Inflammatory macrophage treated with lipopolysaccharide for 1 hour (primary cell): ENCODE data around the gene SETD7.

ENCODE experiments used
- DNase-seq, 2 donors: peaks; one replicate each; pipeline ENCODE4 v3.0.0-alpha.2; 2020 to 2022

The SETD7 gene

GRCh38 chr4:139556071-139556723 lies at the start of gene SETD7:
Gene SETD7, minus strand, starts transcription at chr4:139556219. Its CDS starts 82 bp downstream, at chr4:139556137.
- peak; percentile 53 to 71 for DNase-seq

- no peak for DNase-seq
These were observed 49.5 kb upstream of the SETD7 start for GRCh38 chr4:139605516-139605915.

- peak; percentile 43 to 87 for DNase-seq
These were observed 47.8 kb upstream of the SETD7 start for GRCh38 chr4:139603576-139604410.

- no peak for DNase-seq
These were observed 46.8 kb upstream of the SETD7 start for GRCh38 chr4:139602776-139603360.

- DNase-seq, result no peak
These were observed 44.6 kb upstream of the SETD7 start for GRCh38 chr4:139600662-139601061.

GRCh38 chr4:139599594-139600374 lies 43.8 kb upstream of the SETD7 start:
- no peak for DNase-seq

GRCh38 chr4:139599076-139599475 lies 43.1 kb upstream of the SETD7 start:
- DNase-seq, result no peak

- no peak for DNase-seq
These were observed 40.8 kb upstream of the SETD7 start for GRCh38 chr4:139596684-139597279.

- DNase-seq, result no peak
These were observed 40.1 kb upstream of the SETD7 start for GRCh38 chr4:139596034-139596683.

- no peak for DNase-seq
These were observed 38.7 kb upstream of the SETD7 start for GRCh38 chr4:139594591-139595185.

GRCh38 chr4:139593091-139593564 lies 37.1 kb upstream of the SETD7 start:
- DNase-seq, result no peak

- no peak for DNase-seq
These were observed 33.5 kb upstream of the SETD7 start for GRCh38 chr4:139589336-139590018.

- no peak for DNase-seq
These were observed 31.4 kb upstream of the SETD7 start for GRCh38 chr4:139587446-139587845.

GRCh38 chr4:139585473-139585872 lies 29.5 kb upstream of the SETD7 start:
- no peak for DNase-seq

GRCh38 chr4:139584784-139585183 lies 28.8 kb upstream of the SETD7 start:
- DNase-seq, result no peak

- no peak for DNase-seq
These were observed 28.0 kb upstream of the SETD7 start for GRCh38 chr4:139584013-139584412.

GRCh38 chr4:139582044-139582443 lies 26.0 kb upstream of the SETD7 start:
- no peak for DNase-seq

- no peak for DNase-seq
These were observed 25.1 kb upstream of the SETD7 start for GRCh38 chr4:139581096-139581495.

GRCh38 chr4:139576219-139576618 lies 20.2 kb upstream of the SETD7 start:
- no peak for DNase-seq

- no peak for DNase-seq
These were observed 19.1 kb upstream of the SETD7 start for GRCh38 chr4:139575072-139575471.

GRCh38 chr4:139574641-139575040 lies 18.6 kb upstream of the SETD7 start:
- no peak for DNase-seq
